Keratinocyte (primary cell): Measurements from ENCODE around the gene KRTAP10-11.

ENCODE experiments used
- CTCF ChIP-seq, 3 experiments: IDR thresholded peaks in 1 of 3; conservative IDR thresholded peaks in 1 of 3; optimal IDR thresholded peaks in 1 of 3; 2 replicates in 2 of 3; 3 replicates in 1 of 3; pipeline versions ENCODE3 to v1.5.1; 2011; ENCODE audit warnings: low read length in 3 of 3, mild to moderate bottlenecking in 3 of 3, moderate library complexity in 2 of 3, control low read depth in 1 of 3, inconsistent platforms in 1 of 3; ENCODE audit not compliant: insufficient read depth in 2 of 3; ENCODE audit errors: extremely low read depth in 1 of 3
- EZH2 ChIP-seq: IDR thresholded peaks from one replicate; pipeline ENCODE4 v1.6.1; 2012; ENCODE audit warnings: inconsistent platforms, mild to moderate bottlenecking, low read length, moderate library complexity

- TF ChIP-seq CTCF (optimal IDR thresholded peaks at IDR 0.05 in 1 of 3, IDR thresholded peaks at IDR 0.05 in 1 of 3, conservative IDR thresholded peaks at IDR 0.05 in 1 of 3; ENCODE audit: extremely low read depth in 1 of 3, insufficient read depth in 2 of 3, low read length in 3 of 3) (no peak), EZH2 (no peak)
These were observed 35.8 kb downstream of the KRTAP10-11 start, which contains the start of gene KRTAP12-1 for GRCh38 chr21:44681861-44682579.
